Lung (tissue), 13 donors: ENCODE data around the gene UBAP2. TPM values are rescaled to one million over a fixed set of nuclear protein-coding genes. Genes with fewer than 3 reads are reported as not detected.
A peak's percentile ranks its signal among the peaks of the same experiment; 100 is the strongest.

Experiments
- ATAC-seq: fragments of 200-7000 bp; cut with Tn5 transposase; one replicate; pipeline ENCODE4 v1.9.1; 2020; ENCODE audit warnings: moderate number of reproducible peaks; ENCODE audit not compliant: insufficient read depth, low FRiP score
- DNase-seq, 3 donors: peaks; one replicate each; pipeline ENCODE4 v3.0.0-alpha.2; 2013 to 2017
- H3K27ac ChIP-seq, 2 donors: one replicate each; pipeline ENCODE4 v1.5.1; 2013; ENCODE audit warnings: mild to moderate bottlenecking in 2 of 2, moderate library complexity in 2 of 2, control low read depth in 1 of 2, inconsistent platforms in 1 of 2, low read depth in 1 of 2, low read length in 1 of 2
- H3K27me3 ChIP-seq, 3 donors: one replicate each; pipeline ENCODE4 v1.5.1; 2013; ENCODE audit warnings: low read length in 2 of 3; ENCODE audit not compliant: control insufficient read depth in 3 of 3, insufficient read depth in 3 of 3
- H3K36me3 ChIP-seq, 4 donors: one replicate each; pipeline ENCODE4 v1.5.1; 2013; ENCODE audit warnings: low read length in 4 of 4, mild to moderate bottlenecking in 1 of 4, moderate library complexity in 1 of 4; ENCODE audit not compliant: control insufficient read depth in 4 of 4, insufficient read depth in 4 of 4
- H3K4me1 ChIP-seq, 5 donors: one replicate each; pipeline ENCODE4 v1.5.1; 2013; ENCODE audit warnings: low read length in 5 of 5, mild to moderate bottlenecking in 2 of 5, moderate library complexity in 1 of 5; ENCODE audit not compliant: control insufficient read depth in 5 of 5, insufficient read depth in 5 of 5
- H3K4me3 ChIP-seq: one replicate; pipeline ENCODE4 v1.5.1; 2013; ENCODE audit warnings: mild to moderate bottlenecking, control low read depth, moderate library complexity
- H3K9ac ChIP-seq, 2 donors: one replicate each; pipeline ENCODE4 v1.5.1; 2013; ENCODE audit warnings: low read length in 2 of 2, control low read depth in 1 of 2; ENCODE audit not compliant: insufficient read depth in 1 of 2
- H3K9me3 ChIP-seq, 4 donors: one replicate each; pipeline ENCODE4 v1.5.1; 2013; ENCODE audit warnings: low read length in 3 of 4, mild to moderate bottlenecking in 1 of 4, moderate library complexity in 1 of 4; ENCODE audit not compliant: control insufficient read depth in 4 of 4, insufficient read depth in 3 of 4
- CTCF ChIP-seq: IDR thresholded peaks from 2 replicates; pipeline ENCODE4 v1.5.1; 2012; ENCODE audit warnings: mild to moderate bottlenecking; ENCODE audit errors: control extremely low read depth, extremely low read depth
- WGBS, 2 donors: extraction: QIAGEN DNeasy Blood & Tissue Kit; methylation state at CpG; one replicate each; pipeline ENCODE4 v1.1.7; 2013; 5-methylcytosine and 5-hydroxymethylcytosine counted together
- polyA plus RNA-seq, 2 donors: library from polyadenylated mRNA; stranded (reverse); fragments of 200-250 nt; gene quantifications; one replicate each; pipeline ENCODE4 v1.2.1, GENCODE V29; 2013
- small RNA-seq: library from RNA; depleted of rRNA; stranded (forward); fragments of <200 nt; gene quantifications from one replicate; pipeline ENCODE3, GENCODE V24; 2014; ENCODE audit warnings: low replicate concordance
- total RNA-seq, 2 donors: library from RNA; depleted of rRNA in 1 of 2; stranded (reverse); fragments of >200 nt in 1 of 2; gene quantifications; one replicate each; pipeline ENCODE4 v1.2.1, GENCODE V29; 2014 to 2021
- donor health status: control.
- donor health status: control.
- donor health status: Bipolar disorder and iron deficiency.
- donor health status: healthy.
- donor health status: DM: yes; HTN: yes; CAD: no.

The UBAP2 gene
- total and polyA plus RNA-seq, 4 donors = 12.6 to 45.4 (median 21.3) TPM

- Histone ChIP-seq H3K9ac (no peak overlapping the region), H3K27ac (no peak overlapping the region), H3K9me3 (no peaks in the 10 kb centered on the region), H3K4me3 (no peak overlapping the region), H3K27me3 (no peaks in the 10 kb centered on the region), H3K36me3 (no peaks in the 10 kb centered on the region), H3K4me1 (peaks cover 0 to 8% (median 0%) of the 10 kb centered on the region in 5 donors)
- no peak for ATAC-seq
- no peak for DNase-seq
- 80 to 87% methylated on average over 10 of the region's 10 CpGs for whole genome bisulfite sequencing, 2 donors
- no peak for TF ChIP-seq CTCF
Measured at GRCh38 chr9:33877727-33878489, 170.8 kb downstream of the UBAP2 start.

Small RNAs within 50 kb of the gene (small RNA-seq; reads per million reads assigned to genes)
- gene RN7SKP114 (0.15 reads per million), gene SNORD121A (87.6 reads per million, percentile 98 among the genes with 10 or more reads in this experiment), gene SNORD121B (not detected)

Other genes starting within 250 kb of the UBAP2 start
- 10 to 100 TPM; 29.4 to 29.5 TPM for gene UBE2R2, start 231.7 kb downstream of the UBAP2 start, total RNA-seq
- 10 to 100 TPM; 16.2 to 25.4 TPM for gene UBE2R2, start 231.7 kb downstream of the UBAP2 start, polyA plus RNA-seq
- gene DCAF12, start 77.8 kb upstream of the UBAP2 start, total RNA-seq = 10 to 100 TPM; 34.3 to 53.1 TPM
- gene DCAF12, start 77.8 kb upstream of the UBAP2 start, polyA plus RNA-seq = 10 to 100 TPM; 14.1 to 25.3 TPM
- gene UBAP1, start 130.2 kb upstream of the UBAP2 start, total RNA-seq = 10 to 100 TPM; 39.2 to 46.4 TPM
- gene UBAP1, start 130.2 kb upstream of the UBAP2 start, polyA plus RNA-seq = 10 to 100 TPM; 25.6 to 53.9 TPM